PFSK-1 (cell line): Measurements from ENCODE around the gene MPPE1.

ENCODE experiments used
- FOXP2 ChIP-seq: optimal IDR thresholded peaks from 2 replicates; pipeline ENCODE3; 2011; ENCODE audit warnings: borderline replicate concordance, control low read depth, inconsistent platforms; ENCODE audit not compliant: insufficient read depth; ENCODE audit errors: extremely low read length, extremely low read depth
- POLR2AphosphoS5 ChIP-seq: IDR thresholded peaks from 2 replicates; pipeline ENCODE4 v1.6.1; 2012; ENCODE audit warnings: low read depth, mild to moderate bottlenecking, control low read depth, low read length, moderate library complexity
- SIN3A ChIP-seq: IDR thresholded peaks from 2 replicates; pipeline ENCODE4 v1.6.1; 2012; ENCODE audit warnings: mild to moderate bottlenecking, low read length, moderate library complexity, borderline replicate concordance; ENCODE audit not compliant: insufficient read depth
- TAF1 ChIP-seq: IDR thresholded peaks from 2 replicates; pipeline ENCODE4 v1.6.1; 2012; ENCODE audit warnings: low read length, control low read depth, borderline replicate concordance; ENCODE audit not compliant: insufficient read depth
- TF ChIP-seq, protein P1 (sequence below), 2 experiments: IDR thresholded peaks; 2 replicates each; pipeline versions ENCODE4 v1.6.1 to v1.8.0; 2011 to 2012; ENCODE audit warnings: low read depth in 2 of 2, low read length in 2 of 2, control low read depth in 1 of 2, inconsistent platforms in 1 of 2, mild to moderate bottlenecking in 1 of 2, moderate library complexity in 1 of 2; ENCODE audit not compliant: insufficient read depth in 1 of 2

DNA sequence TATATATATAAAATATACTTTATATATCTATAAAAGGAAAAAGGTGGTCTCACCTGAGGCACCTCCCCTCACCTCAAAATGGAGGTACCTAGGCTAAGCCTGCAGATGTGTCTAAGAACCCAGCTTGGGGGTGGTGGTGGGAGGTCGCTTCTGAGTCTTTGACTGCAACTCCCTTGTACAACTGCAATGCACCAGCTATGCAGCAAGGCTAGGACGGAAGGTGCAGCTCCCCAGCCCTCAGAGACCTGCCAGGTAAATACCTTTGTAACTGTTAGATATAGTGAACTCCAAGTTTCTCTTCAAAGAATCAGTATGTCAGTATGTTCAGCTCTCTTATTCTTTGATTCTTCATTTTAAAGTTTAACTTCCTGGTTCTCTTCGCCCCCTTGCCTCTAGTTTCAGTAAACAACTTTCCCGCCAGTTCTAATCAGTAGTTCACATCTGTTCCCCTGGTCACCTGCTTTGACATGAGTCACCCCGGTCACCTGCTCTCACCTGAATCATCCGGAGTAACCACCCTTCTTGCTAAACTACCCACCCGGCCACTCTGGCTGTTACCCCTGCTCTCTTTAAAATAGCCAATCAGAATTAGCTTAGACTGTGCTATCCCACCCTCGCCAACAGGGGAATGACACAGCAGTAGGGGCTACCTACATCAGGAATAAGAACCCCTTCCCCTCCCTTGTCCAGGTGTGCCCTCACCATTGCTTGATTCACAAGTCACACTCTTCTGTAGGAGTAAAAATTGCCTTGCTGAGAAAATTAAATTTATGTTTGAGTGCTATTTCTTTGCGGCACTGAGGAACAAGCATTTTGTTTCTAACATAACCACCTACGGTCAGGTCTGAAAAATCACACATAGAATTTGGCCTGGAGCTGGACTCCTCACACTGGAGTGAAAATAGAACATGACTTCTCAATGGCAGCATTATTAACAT, 48.5 kb upstream of the MPPE1 start:
- TF ChIP-seq POLR2AphosphoS5 (no peak), TAF1 (no peak), SIN3A (no peak), FOXP2 (no peak)
- TF ChIP-seq, protein P1, sequence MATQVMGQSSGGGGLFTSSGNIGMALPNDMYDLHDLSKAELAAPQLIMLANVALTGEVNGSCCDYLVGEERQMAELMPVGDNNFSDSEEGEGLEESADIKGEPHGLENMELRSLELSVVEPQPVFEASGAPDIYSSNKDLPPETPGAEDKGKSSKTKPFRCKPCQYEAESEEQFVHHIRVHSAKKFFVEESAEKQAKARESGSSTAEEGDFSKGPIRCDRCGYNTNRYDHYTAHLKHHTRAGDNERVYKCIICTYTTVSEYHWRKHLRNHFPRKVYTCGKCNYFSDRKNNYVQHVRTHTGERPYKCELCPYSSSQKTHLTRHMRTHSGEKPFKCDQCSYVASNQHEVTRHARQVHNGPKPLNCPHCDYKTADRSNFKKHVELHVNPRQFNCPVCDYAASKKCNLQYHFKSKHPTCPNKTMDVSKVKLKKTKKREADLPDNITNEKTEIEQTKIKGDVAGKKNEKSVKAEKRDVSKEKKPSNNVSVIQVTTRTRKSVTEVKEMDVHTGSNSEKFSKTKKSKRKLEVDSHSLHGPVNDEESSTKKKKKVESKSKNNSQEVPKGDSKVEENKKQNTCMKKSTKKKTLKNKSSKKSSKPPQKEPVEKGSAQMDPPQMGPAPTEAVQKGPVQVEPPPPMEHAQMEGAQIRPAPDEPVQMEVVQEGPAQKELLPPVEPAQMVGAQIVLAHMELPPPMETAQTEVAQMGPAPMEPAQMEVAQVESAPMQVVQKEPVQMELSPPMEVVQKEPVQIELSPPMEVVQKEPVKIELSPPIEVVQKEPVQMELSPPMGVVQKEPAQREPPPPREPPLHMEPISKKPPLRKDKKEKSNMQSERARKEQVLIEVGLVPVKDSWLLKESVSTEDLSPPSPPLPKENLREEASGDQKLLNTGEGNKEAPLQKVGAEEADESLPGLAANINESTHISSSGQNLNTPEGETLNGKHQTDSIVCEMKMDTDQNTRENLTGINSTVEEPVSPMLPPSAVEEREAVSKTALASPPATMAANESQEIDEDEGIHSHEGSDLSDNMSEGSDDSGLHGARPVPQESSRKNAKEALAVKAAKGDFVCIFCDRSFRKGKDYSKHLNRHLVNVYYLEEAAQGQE (IDR thresholded peaks at IDR 0.05; ENCODE audit: insufficient read depth in 1 of 2, low read depth in 2 of 2, low read length in 2 of 2), result no peak
